Liver (tissue), 3 donors: Measurements from ENCODE around the gene CLCF1.

Source experiments
- ATF3 ChIP-seq: IDR thresholded peaks from 2 replicates; pipeline ENCODE4 v1.6.1; 2016; ENCODE audit warnings: antibody characterized with exemption
- EGR1 ChIP-seq, 2 donors: IDR thresholded peaks; 2 replicates each; pipeline ENCODE4 v1.6.1; 2016 to 2018; ENCODE audit warnings: antibody characterized with exemption in 2 of 2, low read depth in 2 of 2
- FOXA1 ChIP-seq: IDR thresholded peaks from 2 replicates; pipeline ENCODE4 v1.6.1; 2016; ENCODE audit warnings: antibody characterized with exemption
- GABPA ChIP-seq, 2 donors: IDR thresholded peaks in 1 of 2; conservative IDR thresholded peaks in 1 of 2; 2 replicates each; pipeline ENCODE4 v1.6.1; 2016; ENCODE audit warnings: antibody characterized with exemption in 2 of 2, mild to moderate bottlenecking in 1 of 2, moderate library complexity in 1 of 2
- HNF4G ChIP-seq: IDR thresholded peaks from 2 replicates; pipeline ENCODE4 v1.6.1; 2016; ENCODE audit warnings: antibody characterized with exemption
- RAD21 ChIP-seq, 2 donors: IDR thresholded peaks; 2 replicates each; pipeline ENCODE4 v1.6.1; 2016; ENCODE audit warnings: antibody characterized with exemption in 2 of 2, mild to moderate bottlenecking in 2 of 2
- SP1 ChIP-seq: IDR thresholded peaks from 2 replicates; pipeline ENCODE4 v1.6.1; 2018; ENCODE audit warnings: antibody characterized with exemption, mild to moderate bottlenecking
- TAF1 ChIP-seq: conservative IDR thresholded peaks from 2 replicates; pipeline ENCODE4 v1.6.1; 2016; ENCODE audit warnings: antibody characterized with exemption, mild to moderate bottlenecking
- YY1 ChIP-seq: IDR thresholded peaks from 2 replicates; pipeline ENCODE4 v1.6.1; 2016; ENCODE audit warnings: antibody characterized with exemption, mild to moderate bottlenecking
- ZBTB33 ChIP-seq: IDR thresholded peaks from 2 replicates; pipeline ENCODE4 v1.6.1; 2016; ENCODE audit warnings: antibody characterized with exemption
- TF ChIP-seq, protein P1 (sequence below): fragments of 150-350 bp; IDR thresholded peaks from 2 replicates; pipeline ENCODE4 v1.5.1; 2017; ENCODE audit warnings: improper control_type of control experiment, low read depth, low read length; ENCODE audit not compliant: missing input control
- TF ChIP-seq, protein P2 (sequence below): IDR thresholded peaks from 2 replicates; pipeline ENCODE4 v1.6.1; 2016; ENCODE audit warnings: antibody characterized with exemption, mild to moderate bottlenecking
- TF ChIP-seq, protein P3 (sequence below): IDR thresholded peaks from 2 replicates; pipeline ENCODE4 v1.6.1; 2016; ENCODE audit warnings: antibody characterized with exemption
- donor health status: healthy.
- donor health status: healthy.

DNA sequence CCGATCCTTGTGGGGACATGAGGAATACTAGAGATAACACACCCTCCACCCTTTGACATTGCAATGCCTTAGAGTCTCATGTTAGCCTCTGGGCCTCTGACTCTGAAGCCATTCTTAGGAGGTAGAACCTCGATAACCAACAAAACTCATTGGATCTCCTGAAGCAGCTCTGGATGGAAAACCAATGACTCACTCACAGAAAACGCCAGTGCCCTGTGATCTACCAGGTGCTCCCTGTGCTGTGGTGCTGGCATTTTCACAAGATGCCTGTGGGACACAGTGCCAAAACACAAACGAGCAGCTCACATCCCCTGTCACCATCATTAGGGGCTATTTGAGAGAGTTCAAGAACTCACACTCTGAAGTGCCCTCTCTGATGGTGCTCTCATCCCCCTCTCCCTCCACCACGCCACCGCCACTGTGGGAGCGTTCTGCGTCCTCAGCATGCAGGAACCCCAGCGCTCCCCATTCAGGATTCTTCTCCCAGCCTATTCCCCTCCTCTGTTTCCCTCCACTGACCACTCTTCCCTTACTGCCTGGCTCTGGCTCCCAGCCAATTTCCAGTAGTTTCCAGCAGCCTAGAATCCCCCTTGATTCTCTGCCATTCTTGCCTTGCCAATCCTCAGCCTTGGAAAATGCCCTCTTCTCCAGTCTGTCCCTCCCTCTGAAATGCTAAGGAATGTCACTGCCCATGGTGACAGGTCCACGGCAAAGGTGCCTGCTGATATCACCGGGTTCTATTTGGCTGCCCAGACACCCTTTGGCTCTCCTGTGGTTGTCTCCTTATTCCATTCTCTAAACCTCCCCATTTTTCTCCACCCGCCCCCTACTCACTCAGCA is 15.3 kb downstream of the CLCF1 start:
- TF ChIP-seq, protein P1, sequence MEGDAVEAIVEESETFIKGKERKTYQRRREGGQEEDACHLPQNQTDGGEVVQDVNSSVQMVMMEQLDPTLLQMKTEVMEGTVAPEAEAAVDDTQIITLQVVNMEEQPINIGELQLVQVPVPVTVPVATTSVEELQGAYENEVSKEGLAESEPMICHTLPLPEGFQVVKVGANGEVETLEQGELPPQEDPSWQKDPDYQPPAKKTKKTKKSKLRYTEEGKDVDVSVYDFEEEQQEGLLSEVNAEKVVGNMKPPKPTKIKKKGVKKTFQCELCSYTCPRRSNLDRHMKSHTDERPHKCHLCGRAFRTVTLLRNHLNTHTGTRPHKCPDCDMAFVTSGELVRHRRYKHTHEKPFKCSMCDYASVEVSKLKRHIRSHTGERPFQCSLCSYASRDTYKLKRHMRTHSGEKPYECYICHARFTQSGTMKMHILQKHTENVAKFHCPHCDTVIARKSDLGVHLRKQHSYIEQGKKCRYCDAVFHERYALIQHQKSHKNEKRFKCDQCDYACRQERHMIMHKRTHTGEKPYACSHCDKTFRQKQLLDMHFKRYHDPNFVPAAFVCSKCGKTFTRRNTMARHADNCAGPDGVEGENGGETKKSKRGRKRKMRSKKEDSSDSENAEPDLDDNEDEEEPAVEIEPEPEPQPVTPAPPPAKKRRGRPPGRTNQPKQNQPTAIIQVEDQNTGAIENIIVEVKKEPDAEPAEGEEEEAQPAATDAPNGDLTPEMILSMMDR: no peak
- TF ChIP-seq GABPA (IDR thresholded peaks at IDR 0.05 in 1 of 2, conservative IDR thresholded peaks at IDR 0.05 in 1 of 2) (no peak), YY1 (no peak), ZBTB33 (no peak), RAD21 (IDR thresholded peaks at IDR 0.05) (no peak), TAF1 (no peak), FOXA1 (no peak), EGR1 (IDR thresholded peaks at IDR 0.05; ENCODE audit: low read depth in 2 of 2) (no peak), HNF4G (no peak), SP1 (no peak), ATF3 (no peak)
- TF ChIP-seq, protein P2, sequence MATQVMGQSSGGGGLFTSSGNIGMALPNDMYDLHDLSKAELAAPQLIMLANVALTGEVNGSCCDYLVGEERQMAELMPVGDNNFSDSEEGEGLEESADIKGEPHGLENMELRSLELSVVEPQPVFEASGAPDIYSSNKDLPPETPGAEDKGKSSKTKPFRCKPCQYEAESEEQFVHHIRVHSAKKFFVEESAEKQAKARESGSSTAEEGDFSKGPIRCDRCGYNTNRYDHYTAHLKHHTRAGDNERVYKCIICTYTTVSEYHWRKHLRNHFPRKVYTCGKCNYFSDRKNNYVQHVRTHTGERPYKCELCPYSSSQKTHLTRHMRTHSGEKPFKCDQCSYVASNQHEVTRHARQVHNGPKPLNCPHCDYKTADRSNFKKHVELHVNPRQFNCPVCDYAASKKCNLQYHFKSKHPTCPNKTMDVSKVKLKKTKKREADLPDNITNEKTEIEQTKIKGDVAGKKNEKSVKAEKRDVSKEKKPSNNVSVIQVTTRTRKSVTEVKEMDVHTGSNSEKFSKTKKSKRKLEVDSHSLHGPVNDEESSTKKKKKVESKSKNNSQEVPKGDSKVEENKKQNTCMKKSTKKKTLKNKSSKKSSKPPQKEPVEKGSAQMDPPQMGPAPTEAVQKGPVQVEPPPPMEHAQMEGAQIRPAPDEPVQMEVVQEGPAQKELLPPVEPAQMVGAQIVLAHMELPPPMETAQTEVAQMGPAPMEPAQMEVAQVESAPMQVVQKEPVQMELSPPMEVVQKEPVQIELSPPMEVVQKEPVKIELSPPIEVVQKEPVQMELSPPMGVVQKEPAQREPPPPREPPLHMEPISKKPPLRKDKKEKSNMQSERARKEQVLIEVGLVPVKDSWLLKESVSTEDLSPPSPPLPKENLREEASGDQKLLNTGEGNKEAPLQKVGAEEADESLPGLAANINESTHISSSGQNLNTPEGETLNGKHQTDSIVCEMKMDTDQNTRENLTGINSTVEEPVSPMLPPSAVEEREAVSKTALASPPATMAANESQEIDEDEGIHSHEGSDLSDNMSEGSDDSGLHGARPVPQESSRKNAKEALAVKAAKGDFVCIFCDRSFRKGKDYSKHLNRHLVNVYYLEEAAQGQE: no peak
- TF ChIP-seq, protein P3, sequence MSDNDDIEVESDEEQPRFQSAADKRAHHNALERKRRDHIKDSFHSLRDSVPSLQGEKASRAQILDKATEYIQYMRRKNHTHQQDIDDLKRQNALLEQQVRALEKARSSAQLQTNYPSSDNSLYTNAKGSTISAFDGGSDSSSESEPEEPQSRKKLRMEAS: no peak
